NK-92 (cell line): ENCODE measurements around the gene TOMM70.
"Not testable (repeated sequence)": the region's sequence is repeated elsewhere in the genome, so short reads cannot be mapped to it uniquely, and the experiment has no call there.

ENCODE experiments used
- DNase-seq: peaks from one replicate; lab custom pipeline; 2025; ENCODE audit not compliant: unreplicated experiment; lab: John Stamatoyannopoulos, UW

TOMM70 gene

GRCh38 chr3:100400780-100401673, at the start of gene TOMM70, which contains the start of gene LNP1:
TOMM70 (minus strand) TSS chr3:100401089; CDS start chr3:100400949, 140 bp downstream.
LNP1 (plus strand) TSS chr3:100401539; CDS start chr3:100429730, 28,191 bp downstream.
- peak; percentile 82 for DNase-seq

GRCh38 chr3:100449214-100449613, 48.3 kb upstream of the TOMM70 start:
- DNase-seq, result no peak

DNA sequence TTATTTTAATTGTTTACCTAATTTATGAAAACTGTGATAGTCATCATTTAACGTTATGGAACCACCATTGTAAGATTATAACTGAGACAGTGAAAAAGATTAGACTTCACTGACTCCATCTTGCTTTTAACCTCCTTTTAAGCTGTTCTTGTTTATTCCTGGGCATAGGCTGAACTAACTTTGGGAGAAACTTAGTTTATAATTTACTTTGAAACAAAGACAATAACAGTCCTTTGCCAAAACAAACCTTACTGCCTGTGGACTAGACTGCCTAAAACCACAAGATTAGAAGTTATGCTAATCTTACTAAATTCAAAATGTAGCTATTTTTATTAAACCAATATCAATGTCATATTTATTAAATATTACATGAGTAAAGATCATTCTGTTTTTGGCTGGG, 47.2 kb upstream of the TOMM70 start:
- DNase-seq, result no peak

GRCh38 chr3:100447067-100447466, 46.2 kb upstream of the TOMM70 start:
- not testable (repeated sequence) for DNase-seq

- DNase-seq, result no peak
These were observed 42.8 kb upstream of the TOMM70 start for GRCh38 chr3:100443690-100444089.

DNA sequence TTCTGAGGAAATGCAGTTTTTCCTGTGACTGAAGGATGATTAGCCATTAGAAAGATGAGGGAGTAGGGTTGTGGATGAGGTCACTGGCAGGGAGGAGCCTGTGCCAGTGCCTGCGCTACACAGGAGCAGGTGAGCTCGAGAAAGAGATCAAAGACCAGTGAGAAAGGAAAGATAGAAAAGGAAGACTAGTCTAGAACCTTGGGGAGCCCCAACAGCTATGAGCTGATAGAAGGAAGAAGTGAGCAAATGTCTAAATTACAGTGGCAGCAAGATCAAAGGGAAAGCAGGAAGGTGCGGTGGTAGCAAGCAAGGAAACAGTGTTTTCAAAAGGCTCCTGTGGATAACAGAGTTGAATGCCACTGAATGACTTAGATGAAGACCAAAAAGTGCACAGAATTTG, 40.0 kb upstream of the TOMM70 start:
- DNase-seq, result no peak

DNA sequence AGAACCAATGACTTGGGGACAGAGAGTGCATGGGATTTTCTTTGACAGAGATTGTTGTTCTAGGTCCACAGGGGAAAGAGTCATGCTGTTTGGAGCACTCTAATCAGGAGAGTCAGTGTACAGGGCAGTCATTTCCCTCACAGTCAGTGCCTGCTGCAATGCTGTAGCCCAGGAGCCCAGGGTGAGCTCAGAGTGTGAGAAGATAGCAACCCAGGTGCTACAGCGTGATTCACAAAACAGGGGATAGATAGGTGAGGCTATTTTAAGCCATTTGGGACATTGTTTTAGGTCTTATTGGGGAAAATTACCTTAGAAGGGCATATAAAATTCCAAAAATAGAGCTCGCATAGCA, 37.7 kb upstream of the TOMM70 start:
- no peak for DNase-seq

- no peak for DNase-seq
These were observed 37.1 kb upstream of the TOMM70 start for GRCh38 chr3:100437721-100438622.

DNA sequence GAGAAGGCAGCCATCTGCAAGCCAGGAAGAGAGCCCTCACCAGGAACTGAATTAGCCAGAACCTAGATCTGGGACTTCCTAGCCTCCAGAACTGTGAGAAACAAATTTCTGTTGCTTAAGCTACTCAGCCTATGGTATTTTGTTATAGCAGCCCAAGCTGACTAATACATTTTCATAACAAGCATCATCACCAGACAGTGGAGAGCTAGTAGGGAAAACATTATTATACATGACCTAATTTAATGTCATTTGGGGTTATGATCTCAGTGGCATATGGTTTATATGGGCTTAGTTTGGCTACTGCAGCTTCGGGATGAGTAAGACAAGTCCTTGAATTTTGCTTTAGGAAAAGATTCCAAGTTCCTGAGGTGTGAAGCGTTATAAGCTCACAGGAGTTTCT, 36.1 kb upstream of the TOMM70 start:
- no peak for DNase-seq

DNA sequence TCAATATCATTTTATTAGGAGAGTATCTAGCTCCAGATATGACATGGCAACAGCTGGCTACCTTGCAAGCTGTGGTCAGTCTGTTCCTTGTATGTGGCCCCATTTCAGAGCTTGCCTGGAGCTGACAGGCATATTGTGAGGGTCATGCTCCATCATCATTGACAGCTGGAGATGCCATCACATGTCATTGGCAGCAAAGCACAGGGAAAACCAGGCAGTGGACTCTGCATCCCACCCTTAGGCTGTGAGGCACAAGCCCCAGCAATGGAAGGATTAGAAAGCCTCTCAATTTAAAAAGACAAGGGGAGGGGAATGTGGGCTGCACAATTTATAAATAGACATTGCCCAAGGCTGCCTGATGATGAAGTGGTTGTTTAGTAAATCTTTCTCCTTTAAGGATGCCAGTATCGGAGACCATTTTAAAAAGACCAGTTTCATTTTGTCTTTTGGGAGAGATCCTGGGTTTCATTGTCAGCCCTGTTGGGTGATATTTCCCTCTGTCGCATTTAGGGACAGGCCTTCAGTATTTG, 28.4 kb upstream of the TOMM70 start:
- DNase-seq, result no peak

DNA sequence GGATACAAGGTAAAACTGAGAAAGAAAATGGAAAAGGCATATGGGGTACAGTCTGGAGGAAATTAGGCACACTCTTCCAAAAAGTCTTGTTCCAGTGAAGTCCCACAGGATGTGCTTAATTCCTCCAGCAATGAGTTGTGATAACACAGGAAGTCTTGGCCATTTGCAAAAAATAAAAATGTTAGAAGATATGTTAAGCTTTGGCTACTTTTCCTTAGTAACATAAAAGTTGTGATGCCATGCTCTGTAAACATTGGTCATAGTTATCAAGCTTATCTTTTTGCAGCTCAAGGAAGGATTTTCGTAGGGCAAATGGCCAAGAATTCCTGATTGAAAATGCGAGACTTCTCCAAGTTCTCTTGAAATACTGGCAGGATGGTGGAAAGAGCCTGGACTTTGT, 26.8 kb upstream of the TOMM70 start:
- no peak for DNase-seq

DNA sequence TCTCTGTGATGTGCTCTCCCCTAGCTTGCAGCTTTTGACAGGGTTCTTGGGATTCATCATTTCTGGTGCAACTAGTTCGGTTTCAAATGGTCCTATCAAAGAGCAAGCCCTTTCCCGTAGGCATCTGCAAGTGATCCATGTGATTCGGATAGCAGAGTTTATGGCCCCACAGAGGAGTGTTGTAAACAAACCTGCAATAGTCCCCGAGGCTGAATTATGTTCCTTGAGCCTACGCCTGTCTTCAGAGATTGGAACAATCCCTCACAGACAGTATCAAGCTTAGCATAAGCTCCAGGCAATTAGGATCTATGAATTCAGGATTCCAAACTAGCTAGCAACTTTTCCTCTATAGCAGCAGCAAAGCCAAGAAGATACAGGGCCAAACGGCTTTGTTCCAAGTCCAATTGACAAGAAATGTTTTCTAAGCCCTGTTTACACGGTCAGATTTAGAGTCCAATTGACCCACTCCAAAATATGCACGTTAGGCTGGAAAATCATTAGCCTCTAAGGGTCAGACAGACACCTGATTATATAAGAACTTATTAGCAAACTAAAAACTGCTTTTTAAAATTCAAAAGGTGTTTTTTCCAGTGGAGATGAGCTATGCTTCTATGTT, 25.3 kb upstream of the TOMM70 start:
- no peak for DNase-seq

- DNase-seq, result no peak
These were observed 24.4 kb upstream of the TOMM70 start for GRCh38 chr3:100425316-100425715.

DNA sequence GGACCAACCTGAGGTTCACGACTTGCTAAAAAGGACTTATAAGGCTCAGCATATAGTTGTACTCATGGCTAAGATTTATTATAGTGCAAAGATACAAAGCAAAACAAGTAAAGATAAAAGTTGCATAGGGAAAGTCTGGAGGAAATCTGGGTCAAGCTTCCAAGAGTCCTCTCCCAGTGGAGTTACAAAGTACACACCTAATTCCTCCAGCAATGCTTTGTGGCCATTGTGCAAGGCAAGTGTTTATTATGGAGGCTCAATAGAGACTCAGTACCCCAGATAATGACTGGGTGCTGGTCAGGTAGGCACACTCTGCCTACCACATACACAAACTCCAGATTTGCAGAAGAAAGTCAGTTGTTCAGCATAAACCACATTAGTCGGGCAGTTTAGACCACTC, 23.4 kb upstream of the TOMM70 start:
- no peak for DNase-seq

DNA sequence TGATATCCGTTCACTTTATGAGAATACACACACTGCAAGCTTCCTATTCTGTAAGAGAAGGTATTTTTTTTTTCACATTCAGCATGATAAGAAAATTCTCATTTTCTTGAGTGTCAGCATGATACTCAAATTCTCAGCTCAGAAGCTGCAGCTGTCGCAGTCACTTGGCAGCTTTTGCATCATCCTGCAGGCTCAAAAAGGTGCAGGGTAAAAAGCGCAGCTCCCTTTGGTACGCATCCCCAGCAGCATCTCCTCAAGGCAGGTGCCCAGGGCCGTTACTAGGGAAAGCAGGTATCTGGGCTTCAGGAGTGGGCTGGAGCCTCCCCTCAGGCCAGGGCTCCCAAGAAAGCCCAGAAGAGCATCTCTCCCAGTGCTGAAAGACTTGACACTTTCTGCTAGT, 22.7 kb upstream of the TOMM70 start:
- no peak for DNase-seq

- DNase-seq, result no peak
These were observed 20.0 kb upstream of the TOMM70 start for GRCh38 chr3:100420885-100421284.

DNA sequence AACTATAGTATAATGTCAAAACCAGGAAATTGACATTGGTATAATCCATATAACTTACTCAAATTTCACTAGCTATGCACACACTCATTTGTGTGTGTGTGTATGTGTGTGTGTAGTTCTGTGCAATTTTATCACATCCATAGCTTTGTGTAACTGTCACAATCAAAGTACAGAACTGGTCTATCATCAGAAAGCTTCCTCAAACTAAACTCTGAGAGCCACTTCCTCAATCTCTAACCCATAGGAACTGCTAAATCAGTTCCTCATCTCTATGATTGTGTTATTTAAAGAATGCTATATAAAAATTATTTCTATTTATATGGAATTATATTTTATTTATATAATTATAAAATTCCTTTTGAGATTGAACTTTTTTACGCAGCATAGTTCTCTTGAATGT, 18.5 kb upstream of the TOMM70 start:
- no peak for DNase-seq

DNA sequence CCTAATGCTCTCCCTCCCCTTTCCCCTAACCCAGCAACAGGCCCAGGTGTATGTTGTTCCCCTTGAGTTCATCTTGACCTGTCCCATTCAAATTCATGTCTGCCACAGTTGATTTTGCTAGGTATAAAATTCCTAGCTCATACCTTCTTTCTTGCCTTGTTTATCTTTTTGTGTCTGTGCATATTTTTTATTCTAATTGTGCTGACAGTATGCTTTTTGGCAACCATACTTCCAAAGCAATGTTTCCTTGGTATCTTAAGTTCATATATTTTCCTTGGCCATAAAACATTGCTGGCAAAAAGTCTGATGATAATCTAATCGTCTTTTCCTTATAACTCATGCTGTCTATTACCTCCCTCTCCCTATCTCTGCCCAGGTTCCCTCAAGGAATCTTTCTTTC, 16.0 kb upstream of the TOMM70 start:
- DNase-seq, result no peak

- DNase-seq, result no peak
These were observed 15.3 kb upstream of the TOMM70 start for GRCh38 chr3:100416176-100416575.

DNA sequence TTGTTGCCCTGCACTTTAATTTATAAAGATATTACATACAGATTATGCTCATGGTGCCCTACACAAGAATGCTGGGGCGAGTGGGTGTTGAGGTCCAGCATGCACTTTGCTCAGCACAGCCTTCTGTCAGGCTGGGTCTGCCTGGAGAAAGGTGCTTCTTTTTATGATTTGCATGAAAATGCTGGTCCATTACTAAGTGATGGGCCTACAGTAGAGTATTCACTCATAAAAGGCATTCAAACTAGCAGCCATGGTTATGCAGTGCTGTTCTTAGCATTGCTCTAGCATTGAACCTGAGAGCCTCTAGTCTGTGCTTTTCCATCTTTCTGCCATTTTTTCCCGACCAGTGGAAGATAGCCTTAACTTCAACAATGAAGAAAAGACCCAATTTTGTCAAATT, 12.7 kb upstream of the TOMM70 start:
- DNase-seq, result no peak

- no peak for DNase-seq
These were observed 12.2 kb upstream of the TOMM70 start for GRCh38 chr3:100412912-100413590.
